SU-DHL-6 (cell line): ENCODE measurements around the gene MRPL54.

Source experiments
- H2AFZ ChIP-seq: fragments of 200-600 bp; sonication (generic); 2 replicates; pipeline ENCODE4 v1.6.1; 2014; ENCODE audit warnings: low read depth, mild to moderate bottlenecking, moderate library complexity, mixed read lengths, antibody characterized with exemption, low read length; ENCODE audit not compliant: severe bottlenecking
- H3F3A ChIP-seq: fragments of 200-600 bp; shearing (Covaris generic); 2 replicates; pipeline ENCODE4 v1.6.0; 2016; ENCODE audit warnings: antibody characterized with exemption, mild to moderate bottlenecking; ENCODE audit not compliant: insufficient read depth
- H3K27ac ChIP-seq: fragments of 200-600 bp; sonication (generic); 2 replicates; pipeline ENCODE4 v1.5.1; 2016; ENCODE audit warnings: low read depth, mild to moderate bottlenecking, low read length, moderate library complexity, mixed read lengths
- H3K27me3 ChIP-seq: fragments of 200-600 bp; sonication (generic), shearing (Covaris generic); 2 replicates; pipeline ENCODE4 v1.6.0; 2014; ENCODE audit warnings: mild to moderate bottlenecking, low read length
- H3K36me3 ChIP-seq: fragments of 200-600 bp; sonication (generic); 2 replicates; pipeline ENCODE4 v1.6.1; 2014; ENCODE audit warnings: mild to moderate bottlenecking, low read length, mixed read lengths
- H3K4me2 ChIP-seq: fragments of 300-600, 200-600 bp; shearing (Covaris generic), sonication (generic); 2 replicates; pipeline ENCODE4 v1.6.0; 2014; ENCODE audit warnings: low read length, low read depth, mild to moderate bottlenecking; ENCODE audit not compliant: poor library complexity, severe bottlenecking
- H3K4me3 ChIP-seq: fragments of 200-600 bp; sonication (generic); 2 replicates; pipeline ENCODE4 v1.5.1; 2014; ENCODE audit warnings: antibody characterized with exemption, low read length, mild to moderate bottlenecking, mixed read lengths; ENCODE audit not compliant: insufficient read depth, poor library complexity, severe bottlenecking
- H3K79me2 ChIP-seq: fragments of 200-600 bp; sonication (generic); 2 replicates; pipeline ENCODE4 v1.6.1; 2014; ENCODE audit warnings: mild to moderate bottlenecking, low read length, moderate library complexity; ENCODE audit not compliant: insufficient read depth
- H3K9ac ChIP-seq: fragments of 200-600 bp; sonication (generic); 2 replicates; pipeline ENCODE4 v1.7.0; 2014; ENCODE audit warnings: mild to moderate bottlenecking, low read length
- H3K9me2 ChIP-seq: fragments of 200-600 bp; sonication (generic); replicated peaks from 2 replicates; pipeline ENCODE4 v1.6.1; 2014; ENCODE audit warnings: low read length; ENCODE audit not compliant: insufficient read depth
- H3K9me3 ChIP-seq: fragments of 200-600 bp; sonication (generic); 2 replicates; pipeline ENCODE4 v1.6.1; 2014; ENCODE audit warnings: low read length, mixed read lengths; ENCODE audit not compliant: insufficient read depth
- H4K20me1 ChIP-seq: fragments of 200-600 bp; sonication (generic); 2 replicates; pipeline ENCODE4 v1.6.1; 2014; ENCODE audit warnings: low read depth, mild to moderate bottlenecking, antibody characterized with exemption, low read length, moderate library complexity, mixed read lengths
- EZH2phosphoT487 ChIP-seq: fragments of 200-600 bp; sonication (generic), shearing (Covaris generic); conservative IDR thresholded peaks from 2 replicates; pipeline ENCODE4 v1.6.1; 2018; ENCODE audit warnings: mild to moderate bottlenecking, antibody characterized with exemption, low read length, moderate library complexity, mixed read lengths
- TF ChIP-seq, protein P1 (sequence below): fragments of 200-600 bp; sonication (generic); IDR thresholded peaks from one replicate; pipeline ENCODE4 v1.5.1; 2017; ENCODE audit warnings: antibody characterized with exemption, mild to moderate bottlenecking, low read length, moderate library complexity; ENCODE audit not compliant: insufficient read depth, poor library complexity, severe bottlenecking

MRPL54 gene

GRCh38 chr19:3737487-3738205 lies 24.8 kb upstream of the MRPL54 start:
- H4K20me1 ChIP-seq: no peaks in the 10 kb centered on the region
- H2AFZ ChIP-seq: no peak overlapping the region
- no peaks in the 10 kb centered on the region for H3F3A ChIP-seq
- no peaks in the 10 kb centered on the region for H3K27me3 ChIP-seq
- H3K9ac ChIP-seq: no peak overlapping the region
- no peak overlapping the region for H3K4me3 ChIP-seq
- H3K9me2 ChIP-seq: no peaks in the 10 kb centered on the region
- no peak overlapping the region for H3K27ac ChIP-seq
- no peaks in the 10 kb centered on the region for H3K79me2 ChIP-seq
- H3K4me2 ChIP-seq: no peak overlapping the region
- no peak for TF ChIP-seq EZH2phosphoT487
- TF ChIP-seq, protein P1, sequence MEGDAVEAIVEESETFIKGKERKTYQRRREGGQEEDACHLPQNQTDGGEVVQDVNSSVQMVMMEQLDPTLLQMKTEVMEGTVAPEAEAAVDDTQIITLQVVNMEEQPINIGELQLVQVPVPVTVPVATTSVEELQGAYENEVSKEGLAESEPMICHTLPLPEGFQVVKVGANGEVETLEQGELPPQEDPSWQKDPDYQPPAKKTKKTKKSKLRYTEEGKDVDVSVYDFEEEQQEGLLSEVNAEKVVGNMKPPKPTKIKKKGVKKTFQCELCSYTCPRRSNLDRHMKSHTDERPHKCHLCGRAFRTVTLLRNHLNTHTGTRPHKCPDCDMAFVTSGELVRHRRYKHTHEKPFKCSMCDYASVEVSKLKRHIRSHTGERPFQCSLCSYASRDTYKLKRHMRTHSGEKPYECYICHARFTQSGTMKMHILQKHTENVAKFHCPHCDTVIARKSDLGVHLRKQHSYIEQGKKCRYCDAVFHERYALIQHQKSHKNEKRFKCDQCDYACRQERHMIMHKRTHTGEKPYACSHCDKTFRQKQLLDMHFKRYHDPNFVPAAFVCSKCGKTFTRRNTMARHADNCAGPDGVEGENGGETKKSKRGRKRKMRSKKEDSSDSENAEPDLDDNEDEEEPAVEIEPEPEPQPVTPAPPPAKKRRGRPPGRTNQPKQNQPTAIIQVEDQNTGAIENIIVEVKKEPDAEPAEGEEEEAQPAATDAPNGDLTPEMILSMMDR: no peak
- no peaks in the 10 kb centered on the region for H3K36me3 ChIP-seq
- H3K9me3 ChIP-seq: no peaks in the 10 kb centered on the region

DNA sequence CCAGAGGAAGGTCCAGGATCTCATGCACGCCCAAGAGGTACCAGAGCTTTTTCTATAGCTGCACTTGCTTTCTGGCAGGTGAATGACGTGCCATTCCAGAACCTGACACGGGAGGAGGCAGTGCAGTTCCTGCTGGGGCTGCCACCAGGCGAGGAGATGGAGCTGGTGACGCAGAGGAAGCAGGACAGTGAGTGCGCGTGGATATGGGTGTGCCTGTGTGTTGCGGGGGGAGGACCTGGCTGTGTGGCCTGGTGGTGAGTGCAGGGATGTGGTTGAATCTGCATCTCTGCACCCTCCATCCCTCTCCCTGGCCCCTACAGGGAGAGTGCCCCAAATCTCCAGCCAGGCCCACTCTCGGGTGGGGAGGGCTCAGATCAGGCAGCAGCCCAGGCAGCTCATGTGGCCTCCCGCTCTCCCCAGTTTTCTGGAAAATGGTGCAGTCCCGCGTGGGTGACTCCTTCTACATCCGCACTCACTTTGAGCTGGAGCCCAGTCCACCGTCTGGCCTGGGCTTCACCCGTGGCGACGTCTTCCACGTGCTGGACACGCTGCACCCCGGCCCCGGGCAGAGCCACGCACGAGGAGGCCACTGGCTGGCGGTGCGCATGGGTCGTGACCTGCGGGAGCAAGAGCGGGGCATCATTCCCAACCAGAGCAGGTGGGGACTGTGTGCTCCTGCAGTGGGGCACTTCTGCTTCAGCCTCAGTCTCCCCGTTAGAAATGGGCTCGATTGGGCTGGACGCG lies 23.8 kb upstream of the MRPL54 start:
- Histone ChIP-seq H3K9ac (no peak overlapping the region), H3K4me2 (no peak overlapping the region), H3K27me3 (no peaks in the 10 kb centered on the region), H3F3A (no peaks in the 10 kb centered on the region), H3K36me3 (no peaks in the 10 kb centered on the region), H3K9me2 (no peaks in the 10 kb centered on the region), H3K4me3 (no peak overlapping the region), H4K20me1 (no peaks in the 10 kb centered on the region), H3K79me2 (no peaks in the 10 kb centered on the region), H3K9me3 (no peaks in the 10 kb centered on the region), H2AFZ (no peak overlapping the region), H3K27ac (no peak overlapping the region)
- TF ChIP-seq, protein P1: no peak

- Histone ChIP-seq H3K4me2 (no peak overlapping the region), H2AFZ (no peak overlapping the region), H4K20me1 (no peaks in the 10 kb centered on the region), H3K9me3 (no peaks in the 10 kb centered on the region), H3K9ac (no peak overlapping the region), H3K9me2 (no peaks in the 10 kb centered on the region), H3K27me3 (no peaks in the 10 kb centered on the region), H3K79me2 (no peaks in the 10 kb centered on the region), H3K27ac (no peak overlapping the region), H3F3A (no peaks in the 10 kb centered on the region), H3K4me3 (no peak overlapping the region), H3K36me3 (no peaks in the 10 kb centered on the region)
- no peak for TF ChIP-seq EZH2phosphoT487
- TF ChIP-seq, protein P1: no peak
Observed at GRCh38 chr19:3740431-3740830, 22.1 kb upstream of the MRPL54 start.
